Stomach (tissue), 9 donors: ENCODE measurements around the gene PGBD5. TPM values are rescaled to one million over a fixed set of nuclear protein-coding genes. Genes with fewer than 3 reads are reported as not detected.

Experiments used
- DNase-seq, 2 donors: peaks; one replicate each; pipeline versions ENCODE4 v3.0.0 to v3.0.0-alpha.2; 2013 to 2019
- H3K27ac ChIP-seq, 5 donors: fragments of 200-600 bp in 4 of 5; sonication (generic) in 4 of 5; one replicate each; pipeline ENCODE4 v1.5.1; 2013 to 2019; ENCODE audit warnings: mild to moderate bottlenecking in 1 of 5, moderate library complexity in 1 of 5
- H3K27me3 ChIP-seq, 3 donors: fragments of 200-600 bp; sonication (generic); one replicate each; pipeline ENCODE4 v1.5.1; 2017 to 2019; ENCODE audit warnings: mixed run types in 1 of 3
- H3K36me3 ChIP-seq, 4 donors: fragments of 200-600 bp; sonication (generic); 1 replicate in 3 of 4; 2 replicates in 1 of 4; pipeline ENCODE4 v1.5.1; 2016 to 2019
- H3K4me1 ChIP-seq, 4 donors: fragments of 200-600 bp; sonication (generic); one replicate each; pipeline ENCODE4 v1.5.1; 2016 to 2019
- H3K4me3 ChIP-seq, 4 donors: fragments of 200-600 bp; sonication (generic) in 3 of 4; one replicate each; pipeline ENCODE4 v1.5.1; 2016 to 2019; ENCODE audit warnings: mild to moderate bottlenecking in 1 of 4
- H3K9me3 ChIP-seq, 4 donors: fragments of 200-600 bp; sonication (generic); one replicate each; pipeline ENCODE4 v1.5.1; 2016 to 2019
- EP300 ChIP-seq: sonication (generic); formaldehyde crosslinking; IDR thresholded peaks from one replicate; pipeline ENCODE4 v1.6.1; 2017; ENCODE audit warnings: antibody characterized with exemption
- POLR2A ChIP-seq, 4 donors: fragments of 450-650 bp; IDR thresholded peaks; one replicate each; pipeline ENCODE4 v1.6.1; 2016; ENCODE audit warnings: antibody characterized with exemption in 4 of 4, control low read depth in 2 of 4, mild to moderate bottlenecking in 1 of 4, moderate library complexity in 1 of 4
- POLR2AphosphoS5 ChIP-seq, 3 donors: sonication (generic); formaldehyde crosslinking; IDR thresholded peaks; one replicate each; pipeline ENCODE4 v1.6.1; 2016; ENCODE audit warnings: antibody characterized with exemption in 3 of 3
- WGBS, 5 donors: extraction: QIAGEN DNeasy Blood & Tissue Kit in 3 of 5; methylation state at CpG; one replicate each; pipeline versions ENCODE4 v1.1.5 to v1.1.7; 2013 to 2018; 5-methylcytosine and 5-hydroxymethylcytosine counted together
- intact Hi-C: fragments of 100-400 bp; cut with DNase I; formaldehyde crosslinking; loops from one replicate; pipeline ENCODE4 v1.15.1; 2023; ENCODE audit warnings: low total_unique reads
- polyA plus RNA-seq, 3 donors: library from polyadenylated mRNA; stranded (reverse); fragments of 200-250 nt; gene quantifications; one replicate each; pipeline ENCODE4 v1.2.3, GENCODE V29; 2013
- total RNA-seq, 5 donors: library from RNA; depleted of rRNA; stranded (reverse); fragments of >200 nt; gene quantifications; one replicate each; pipeline versions ENCODE4 v1.1.0 to v1.2.3, GENCODE V29; 2014 to 2016
- TF ChIP-seq, protein P1 (sequence below), 7 experiments: fragments of 450-650 bp in 4 of 7; fragments of 200-600 bp in 3 of 7; sonication (generic) in 3 of 7; IDR thresholded peaks; one replicate each; pipeline ENCODE4 v1.5.1; 2016 to 2019; ENCODE audit warnings: antibody characterized with exemption in 7 of 7, control low read depth in 2 of 7, mild to moderate bottlenecking in 1 of 7
- donor health status: healthy with polysubstance abuse.
- donor health status: Bipolar disorder and iron deficiency.
- donor health status: healthy.

PGBD5 gene
- total and polyA plus RNA-seq, 8 donors: under 0.01 to 1.2 (median 0.34) TPM

DNA sequence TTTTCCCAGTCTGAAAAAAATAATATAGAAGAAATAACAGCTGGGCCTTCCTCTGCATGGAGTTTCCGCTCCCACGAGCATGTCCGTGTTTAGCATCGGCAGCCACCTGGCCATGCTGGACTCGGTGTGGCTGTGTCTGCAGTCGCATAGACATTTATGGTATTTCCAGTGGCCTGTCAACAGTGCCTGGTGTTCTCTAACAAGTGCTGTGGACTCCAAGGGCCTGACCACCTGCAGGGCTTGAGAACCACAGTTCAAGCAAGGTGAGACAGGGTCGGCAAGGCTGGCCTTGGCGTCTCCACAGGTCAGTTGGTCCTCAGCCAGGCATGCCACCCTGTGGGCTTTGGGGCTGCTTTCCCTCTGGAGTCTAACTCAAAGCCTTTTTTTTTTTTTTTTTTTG is 124.8 kb downstream of the PGBD5 start:
- H3K4me1 ChIP-seq: no peaks in the 10 kb centered on the region
- no peak for DNase-seq
- TF ChIP-seq EP300: no peak
- no peak for TF ChIP-seq POLR2AphosphoS5 (IDR thresholded peaks at IDR 0.05)
- TF ChIP-seq, protein P1, sequence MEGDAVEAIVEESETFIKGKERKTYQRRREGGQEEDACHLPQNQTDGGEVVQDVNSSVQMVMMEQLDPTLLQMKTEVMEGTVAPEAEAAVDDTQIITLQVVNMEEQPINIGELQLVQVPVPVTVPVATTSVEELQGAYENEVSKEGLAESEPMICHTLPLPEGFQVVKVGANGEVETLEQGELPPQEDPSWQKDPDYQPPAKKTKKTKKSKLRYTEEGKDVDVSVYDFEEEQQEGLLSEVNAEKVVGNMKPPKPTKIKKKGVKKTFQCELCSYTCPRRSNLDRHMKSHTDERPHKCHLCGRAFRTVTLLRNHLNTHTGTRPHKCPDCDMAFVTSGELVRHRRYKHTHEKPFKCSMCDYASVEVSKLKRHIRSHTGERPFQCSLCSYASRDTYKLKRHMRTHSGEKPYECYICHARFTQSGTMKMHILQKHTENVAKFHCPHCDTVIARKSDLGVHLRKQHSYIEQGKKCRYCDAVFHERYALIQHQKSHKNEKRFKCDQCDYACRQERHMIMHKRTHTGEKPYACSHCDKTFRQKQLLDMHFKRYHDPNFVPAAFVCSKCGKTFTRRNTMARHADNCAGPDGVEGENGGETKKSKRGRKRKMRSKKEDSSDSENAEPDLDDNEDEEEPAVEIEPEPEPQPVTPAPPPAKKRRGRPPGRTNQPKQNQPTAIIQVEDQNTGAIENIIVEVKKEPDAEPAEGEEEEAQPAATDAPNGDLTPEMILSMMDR (IDR thresholded peaks at IDR 0.05): no peak
- TF ChIP-seq POLR2A (IDR thresholded peaks at IDR 0.05): no peak
- H3K27me3 ChIP-seq: no peaks in the 10 kb centered on the region
- intact Hi-C loops: loop anchor here (10.0 kb wide), 1 partner anchor 517 kb away; no protein-coding TSS in a partner anchor
- H3K27ac ChIP-seq: no peak overlapping the region
- no peaks in the 10 kb centered on the region for H3K36me3 ChIP-seq
- no peak overlapping the region for H3K4me3 ChIP-seq
- no peaks in the 10 kb centered on the region for H3K9me3 ChIP-seq
- WGBS, 5 donors: 86 to 92% (median 88%) methylated on average over 8 of the region's 8 CpGs

DNA sequence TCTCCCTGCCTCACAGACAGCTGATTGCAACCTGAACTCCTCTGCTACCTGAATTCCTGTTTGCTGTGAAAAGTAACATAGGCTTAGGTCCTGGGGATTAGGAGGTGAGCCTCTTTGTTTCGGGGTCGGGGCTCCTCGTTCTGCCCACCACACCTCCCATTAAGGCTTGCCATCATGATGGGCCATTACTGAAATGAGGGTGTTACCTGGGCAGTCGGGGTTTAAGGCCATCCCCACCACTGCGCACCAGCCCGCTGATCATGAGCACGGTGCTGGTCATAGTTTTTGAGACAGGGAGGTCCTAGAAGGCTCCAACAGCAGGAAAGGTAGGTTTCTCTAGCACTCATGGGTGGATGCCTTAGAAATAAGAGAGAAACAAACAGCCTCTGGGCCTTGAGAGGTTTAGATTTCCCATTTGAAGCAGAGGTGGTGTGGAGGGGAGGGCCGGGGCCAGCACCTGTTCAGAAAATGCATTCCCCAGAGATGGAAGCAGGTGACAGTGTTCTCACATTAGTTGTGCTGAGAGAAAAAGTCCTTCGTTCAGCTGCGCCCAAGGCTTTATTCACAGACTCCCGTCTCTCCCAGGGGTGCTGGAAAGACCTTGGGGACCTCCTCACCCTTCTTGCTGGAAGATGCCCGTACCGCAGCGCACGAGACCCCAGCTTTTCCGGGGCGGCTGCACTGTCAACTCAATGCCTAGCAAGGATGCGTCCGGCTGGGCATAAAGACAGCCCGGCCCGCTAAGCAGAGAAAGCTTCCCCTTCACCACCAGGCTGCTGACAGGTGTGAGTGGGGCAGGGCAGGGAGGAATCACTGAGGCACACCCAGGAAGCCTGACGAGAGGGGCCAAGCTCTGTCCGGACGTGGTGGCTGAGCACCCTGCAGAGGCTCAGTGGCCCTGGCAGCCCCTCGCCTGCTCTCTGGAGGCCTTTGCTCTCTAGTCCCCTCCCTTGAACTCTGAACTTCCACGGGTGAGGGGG is 125.5 kb downstream of the PGBD5 start:
- intact Hi-C loops: loop anchor here (10.0 kb wide), 1 partner anchor 516 kb away; no protein-coding TSS in a partner anchor
- peak in 1 of 2 donors; percentile 37 for DNase-seq
- H3K36me3 ChIP-seq: no peaks in the 10 kb centered on the region
- no peak overlapping the region for H3K4me3 ChIP-seq
- WGBS, 5 donors: 83 to 91% (median 88%) methylated on average over 22 to 26 of the region's 26 CpGs
- no peaks in the 10 kb centered on the region for H3K4me1 ChIP-seq
- TF ChIP-seq EP300: no peak
- H3K9me3 ChIP-seq: no peaks in the 10 kb centered on the region
- H3K27ac ChIP-seq: no peak overlapping the region
- H3K27me3 ChIP-seq: no peaks in the 10 kb centered on the region

DNA sequence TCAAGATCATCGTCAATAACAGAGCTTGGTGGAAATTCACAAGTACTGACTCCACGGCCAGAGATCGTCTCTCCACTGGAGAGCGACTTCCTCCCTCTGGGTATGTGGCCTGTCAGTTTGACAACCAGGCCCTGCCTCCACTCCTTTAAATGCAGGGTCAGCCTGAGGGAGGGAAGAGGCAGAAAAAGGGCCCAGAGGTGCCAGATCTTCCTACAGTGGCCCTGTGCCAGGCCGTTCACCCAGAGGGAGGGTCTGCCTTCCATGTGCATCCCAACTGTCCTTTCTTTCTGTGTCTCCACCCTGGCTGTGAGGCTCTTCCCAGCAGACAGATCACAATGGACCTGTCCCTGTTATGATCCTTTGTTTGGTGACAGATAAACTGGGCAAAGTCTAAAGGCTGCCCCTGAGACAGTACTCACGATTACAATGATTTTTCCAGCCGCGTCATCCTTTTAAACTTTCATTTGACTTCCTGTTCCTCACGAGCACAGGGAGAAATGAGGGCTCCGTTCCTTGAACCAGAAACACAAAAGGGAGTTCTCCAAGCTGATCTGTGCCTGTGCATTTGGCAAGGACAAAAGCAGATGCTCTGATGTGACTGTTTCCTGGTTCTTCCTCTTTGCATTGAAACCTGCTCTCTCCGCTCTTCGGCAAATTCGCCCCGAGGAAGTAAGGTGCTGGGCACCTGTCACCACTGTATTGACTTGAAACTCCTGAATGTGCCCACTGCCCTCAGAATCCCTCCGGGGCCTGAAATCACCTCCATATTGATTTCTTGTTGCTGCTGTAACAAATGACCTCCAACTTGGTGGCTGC is 126.7 kb downstream of the PGBD5 start:
- 67 to 79% (median 73%) methylated on average over 14 to 15 of the region's 15 CpGs for WGBS, 5 donors
- Histone ChIP-seq H3K4me3 (no peak overlapping the region), H3K27ac (no peak overlapping the region), H3K9me3 (no peaks in the 10 kb centered on the region), H3K27me3 (no peaks in the 10 kb centered on the region), H3K36me3 (no peaks in the 10 kb centered on the region), H3K4me1 (no peaks in the 10 kb centered on the region)
- no peak for DNase-seq
- intact Hi-C loops: loop anchor here (10.0 kb wide), 1 partner anchor 515 kb away; no protein-coding TSS in a partner anchor
- no peak for TF ChIP-seq EP300
- TF ChIP-seq, protein P1 (IDR thresholded peaks at IDR 0.05): no peak

DNA sequence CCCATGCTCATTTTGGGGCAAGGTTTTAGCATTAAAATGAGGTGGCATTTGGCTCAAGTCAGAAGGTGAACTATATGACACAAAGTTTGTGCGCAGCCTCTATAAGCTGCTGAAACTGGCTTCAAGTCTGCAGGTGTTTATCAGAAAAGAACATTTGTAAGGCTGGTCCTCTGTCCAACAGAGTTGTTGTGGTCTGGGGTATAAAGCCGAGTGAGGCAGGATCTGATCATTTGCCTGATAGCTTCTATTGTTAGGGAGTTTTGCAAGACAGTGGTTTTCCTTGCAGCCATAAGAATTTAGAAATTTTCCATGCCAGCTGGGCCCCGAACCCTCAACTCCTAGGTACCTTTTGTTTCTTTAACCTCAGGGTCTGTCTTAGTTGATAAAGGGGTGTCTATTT is 130.8 kb downstream of the PGBD5 start:
- no peak for DNase-seq
- intact Hi-C loops: no loop called here
- WGBS, 5 donors: 75 to 88% (median 82%) methylated on average over 3 of the region's 3 CpGs

More for the DNA sequence above, 130.8 kb downstream of the PGBD5 start:
- TF ChIP-seq, protein P1 (IDR thresholded peaks at IDR 0.05): no peak
- TF ChIP-seq POLR2AphosphoS5 (IDR thresholded peaks at IDR 0.05) (no peak), POLR2A (IDR thresholded peaks at IDR 0.05) (no peak), EP300 (no peak)
- no peaks in the 10 kb centered on the region for H3K36me3 ChIP-seq
- no peak overlapping the region for H3K27ac ChIP-seq
- no peaks in the 10 kb centered on the region for H3K4me1 ChIP-seq
- H3K4me3 ChIP-seq: no peak overlapping the region
- H3K9me3 ChIP-seq: no peaks in the 10 kb centered on the region
- peaks cover 0 to 21% (median 0%) of the 10 kb centered on the region in 3 donors for H3K27me3 ChIP-seq
